HEK293T (cell line): ENCODE data around the gene CTIF.

Source experiments
- BHLHE40 ChIP-seq: fragments of 450-650 bp; IDR thresholded peaks from 2 replicates; pipeline ENCODE4 v1.6.1; 2016; ENCODE audit warnings: mild to moderate bottlenecking, moderate library complexity, borderline replicate concordance
- FOXM1 ChIP-seq: fragments of 450-650 bp; IDR thresholded peaks from 2 replicates; pipeline ENCODE4 v1.6.1; 2017; ENCODE audit warnings: mild to moderate bottlenecking, borderline replicate concordance
- NFRKB ChIP-seq: fragments of 450-650 bp; IDR thresholded peaks from 2 replicates; pipeline ENCODE4 v1.6.1; 2016; ENCODE audit warnings: mild to moderate bottlenecking, moderate library complexity
- ZNF384 ChIP-seq: fragments of 450-650 bp; IDR thresholded peaks from 2 replicates; pipeline ENCODE4 v1.6.1; 2016

DNA sequence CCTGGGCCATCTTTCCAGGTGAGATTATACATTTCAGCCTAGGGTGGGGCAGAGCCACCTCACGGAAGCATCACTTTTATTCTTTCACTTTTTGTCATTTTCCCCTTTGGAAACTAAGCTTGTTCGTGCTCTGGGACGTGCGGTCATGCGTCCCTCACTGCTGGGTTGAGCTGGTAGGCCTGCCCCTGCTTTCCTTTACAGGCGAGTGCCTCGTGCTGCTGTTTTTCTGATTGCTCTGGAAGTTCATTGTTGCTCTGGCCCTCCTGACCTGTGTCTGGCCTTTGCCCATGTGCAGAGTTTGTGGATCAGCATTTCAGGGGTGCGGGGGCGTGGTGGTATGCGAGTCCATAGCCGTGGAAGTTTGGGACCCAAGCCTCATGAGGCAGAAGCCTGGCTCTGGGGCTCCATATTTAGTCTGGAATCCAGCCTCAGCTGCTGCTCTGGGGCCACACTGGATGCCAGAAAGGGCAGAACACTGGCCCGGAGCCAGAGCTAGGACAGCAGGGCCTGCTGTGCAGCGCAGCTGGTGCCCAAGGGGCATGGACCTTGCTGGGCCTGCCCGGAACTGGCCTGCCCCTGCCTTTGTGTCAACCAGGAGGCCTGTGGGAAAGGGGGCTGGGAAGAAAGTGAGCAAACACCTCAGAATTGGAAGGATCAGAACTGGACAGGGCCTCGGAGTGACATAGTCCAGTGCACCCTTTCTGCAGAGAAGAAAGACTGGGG lies 51.1 kb downstream of the CTIF start:
- TF ChIP-seq NFRKB (no peak), BHLHE40 (no peak), ZNF384 (no peak), FOXM1 (no peak)
